Sigmoid colon (tissue), 3 donors: ENCODE data around the gene CHMP1A.

Experiments
- CTCF ChIP-seq, 4 experiments: fragments of 450-650 bp in 3 of 4; fragments of 200-600 bp in 1 of 4; IDR thresholded peaks; one replicate each; pipeline ENCODE4 v1.5.1; 2016 to 2019; ENCODE audit warnings: antibody characterized with exemption in 4 of 4, mild to moderate bottlenecking in 3 of 4, moderate library complexity in 2 of 4
- POLR2A ChIP-seq, 2 donors: fragments of 450-650 bp; IDR thresholded peaks; one replicate each; pipeline ENCODE4 v1.6.1; 2016; ENCODE audit warnings: antibody characterized with exemption in 2 of 2, mild to moderate bottlenecking in 2 of 2, moderate library complexity in 2 of 2

- TF ChIP-seq CTCF (IDR thresholded peaks at IDR 0.05): no peak
- no peak for TF ChIP-seq POLR2A (IDR thresholded peaks at IDR 0.05)
Observed at GRCh38 chr16:89639385-89639784, 18.1 kb downstream of the CHMP1A start.
